ENCODE data around the gene GOLGA2.

GRCh38 chr9:128254855-128255759 lies 20.7 kb downstream of the GOLGA2 start:
- TF ChIP-seq CTCF (IDR thresholded peaks at IDR 0.05) (peak; percentile 59 to 74 (median 70)), POLR2A (IDR thresholded peaks at IDR 0.05) (no peak)

All from right lobe of liver (tissue), 4 donors.